ENCODE measurements around the gene TRAPPC3.

DNA sequence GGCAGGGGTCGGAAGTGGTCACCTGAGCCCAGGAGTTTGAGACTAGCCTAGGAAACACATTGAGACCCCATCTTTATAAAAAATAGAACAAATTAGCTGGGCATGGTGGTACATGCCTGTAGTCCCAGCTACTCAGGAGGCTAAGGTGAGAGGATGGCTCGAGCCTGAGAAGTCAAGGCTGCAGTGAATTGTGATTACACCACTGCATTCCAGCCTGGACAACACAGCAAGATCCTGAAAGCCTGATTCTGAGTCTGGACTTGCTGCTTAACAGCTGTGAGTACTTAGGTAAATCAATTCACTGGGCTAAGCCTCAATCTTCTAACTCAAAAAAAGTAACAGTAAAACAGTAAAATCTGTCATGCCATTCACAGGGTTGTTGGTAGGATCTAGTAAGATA, 4.9 kb downstream of the TRAPPC3 start:
- TF ChIP-seq, protein P1, sequence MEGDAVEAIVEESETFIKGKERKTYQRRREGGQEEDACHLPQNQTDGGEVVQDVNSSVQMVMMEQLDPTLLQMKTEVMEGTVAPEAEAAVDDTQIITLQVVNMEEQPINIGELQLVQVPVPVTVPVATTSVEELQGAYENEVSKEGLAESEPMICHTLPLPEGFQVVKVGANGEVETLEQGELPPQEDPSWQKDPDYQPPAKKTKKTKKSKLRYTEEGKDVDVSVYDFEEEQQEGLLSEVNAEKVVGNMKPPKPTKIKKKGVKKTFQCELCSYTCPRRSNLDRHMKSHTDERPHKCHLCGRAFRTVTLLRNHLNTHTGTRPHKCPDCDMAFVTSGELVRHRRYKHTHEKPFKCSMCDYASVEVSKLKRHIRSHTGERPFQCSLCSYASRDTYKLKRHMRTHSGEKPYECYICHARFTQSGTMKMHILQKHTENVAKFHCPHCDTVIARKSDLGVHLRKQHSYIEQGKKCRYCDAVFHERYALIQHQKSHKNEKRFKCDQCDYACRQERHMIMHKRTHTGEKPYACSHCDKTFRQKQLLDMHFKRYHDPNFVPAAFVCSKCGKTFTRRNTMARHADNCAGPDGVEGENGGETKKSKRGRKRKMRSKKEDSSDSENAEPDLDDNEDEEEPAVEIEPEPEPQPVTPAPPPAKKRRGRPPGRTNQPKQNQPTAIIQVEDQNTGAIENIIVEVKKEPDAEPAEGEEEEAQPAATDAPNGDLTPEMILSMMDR (IDR thresholded peaks at IDR 0.05) = no peak
- TF ChIP-seq POLR2A (IDR thresholded peaks at IDR 0.05) = no peak
- no peak for TF ChIP-seq POLR2AphosphoS5 (IDR thresholded peaks at IDR 0.05; ENCODE audit: insufficient read depth in 1 of 2, low read depth in 1 of 2)

Data from vagina (tissue), 2 donors.